Endometrial microvascular endothelial cells (primary cell): Measurements from ENCODE around the gene MITF. TPM values are rescaled to one million over a fixed set of nuclear protein-coding genes. Genes with fewer than 3 reads are reported as not detected.

ENCODE experiments used
- in situ Hi-C: cut with HindIII; loops from 2 replicates; pipeline ENCODE4 v1.10.0; 2017; ENCODE audit warnings: low sequenced_read_pairs, low pct_unique_long_range_greater_than_20kb; ENCODE audit errors: inconsistent ontology term
- total RNA-seq: library from RNA; depleted of rRNA; stranded (reverse); fragments of >200 nt; gene quantifications from one replicate; pipeline ENCODE4 v1.2.3, GENCODE V29; 2015; ENCODE audit errors: inconsistent ontology term

MITF gene
- total RNA-seq, 1 donor from 2014 or later, result 2.8 TPM

- in situ Hi-C loops, result no loop called here
These were observed 78.7 kb downstream of the MITF start for GRCh38 chr3:69817988-69818387.

GRCh38 chr3:69819282-69819681, 80.0 kb downstream of the MITF start:
- in situ Hi-C loops, result no loop called here

- in situ Hi-C loops, result no loop called here
These were observed 81.9 kb downstream of the MITF start for GRCh38 chr3:69821133-69821532.

- in situ Hi-C loops, result no loop called here
These were observed 84.5 kb downstream of the MITF start for GRCh38 chr3:69823743-69824142.

- in situ Hi-C loops, result no loop called here
These were observed 86.2 kb downstream of the MITF start for GRCh38 chr3:69825446-69825845.

GRCh38 chr3:69827127-69827526, 87.9 kb downstream of the MITF start:
- in situ Hi-C loops, result no loop called here

- in situ Hi-C loops, result no loop called here
These were observed 89.6 kb downstream of the MITF start for GRCh38 chr3:69828817-69829216.

GRCh38 chr3:69830147-69830546, 90.9 kb downstream of the MITF start:
- in situ Hi-C loops, result no loop called here

GRCh38 chr3:69831737-69832136, 92.5 kb downstream of the MITF start:
- in situ Hi-C loops, result no loop called here

- in situ Hi-C loops, result no loop called here
These were observed 94.3 kb downstream of the MITF start for GRCh38 chr3:69833591-69833990.

GRCh38 chr3:69838217-69838616, 99.0 kb downstream of the MITF start:
- in situ Hi-C loops, result no loop called here

GRCh38 chr3:69838696-69839515, 99.6 kb downstream of the MITF start:
- in situ Hi-C loops, result no loop called here

- in situ Hi-C loops, result no loop called here
These were observed 103.1 kb downstream of the MITF start for GRCh38 chr3:69842351-69842750.

- in situ Hi-C loops, result no loop called here
These were observed 103.5 kb downstream of the MITF start for GRCh38 chr3:69842789-69843188.

- in situ Hi-C loops, result no loop called here
These were observed 105.4 kb downstream of the MITF start for GRCh38 chr3:69844706-69845105.

- in situ Hi-C loops, result no loop called here
These were observed 108.0 kb downstream of the MITF start for GRCh38 chr3:69847303-69847702.

- in situ Hi-C loops, result no loop called here
These were observed 108.8 kb downstream of the MITF start for GRCh38 chr3:69848113-69848512.

GRCh38 chr3:69850849-69851248, 111.6 kb downstream of the MITF start:
- in situ Hi-C loops, result no loop called here

- in situ Hi-C loops, result no loop called here
These were observed 113.8 kb downstream of the MITF start for GRCh38 chr3:69853027-69853426.

- in situ Hi-C loops, result no loop called here
These were observed 116.3 kb downstream of the MITF start for GRCh38 chr3:69855436-69856162.
